ENCODE results near the gene CREB3. TPM values are rescaled to one million over a fixed set of nuclear protein-coding genes. Genes with fewer than 3 reads are reported as not detected.

The CREB3 gene
- total RNA-seq, 1 experiment from 2014 or later: 27.3 TPM

DNA sequence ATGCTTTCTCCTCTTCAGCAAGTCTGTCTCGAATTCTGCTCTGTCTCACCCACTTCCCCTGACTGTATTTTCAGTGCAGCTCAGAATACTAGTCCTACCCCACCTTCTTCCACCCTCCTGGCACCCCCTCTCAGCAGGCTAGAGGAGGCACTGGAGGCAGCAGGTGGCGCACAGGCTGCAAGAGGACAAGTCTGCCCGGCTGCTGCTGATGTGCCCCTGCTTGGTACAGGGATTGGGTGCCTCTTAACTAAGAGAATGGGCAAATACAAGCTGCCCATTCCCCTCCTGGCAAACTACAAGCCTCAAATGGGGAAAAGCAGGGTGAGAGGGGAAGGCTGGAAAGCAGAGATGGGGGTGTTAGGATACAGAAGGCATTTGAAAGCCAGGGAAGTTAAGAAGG is 5.5 kb upstream of the CREB3 start:
- Mint-ChIP-seq H3K27me3 (ENCODE audit: low read depth) (no peaks in the 10 kb centered on the region), H3K4me3 (peak overlapping the region in 1 of 2 experiments; percentile 56; a peak in 1 of 5 replicates), H3K27ac (peak overlapping the region in 2 of 3 experiments; percentile 41 to 83; a peak in 3 of 7 replicates), H3K9me3 (no peaks in the 10 kb centered on the region), H3K36me3 (ENCODE audit: insufficient read depth in 1 of 3, low read depth in 3 of 3) (peaks cover 15 to 38% (median 31%) of the 10 kb centered on the region in 3 experiments; a peak in 6 of 7 replicates), H3K4me1 (peaks cover 6 to 7% of the 10 kb centered on the region in 2 experiments; a peak in 3 of 4 replicates)
- Histone ChIP-seq H3K14ac (ENCODE audit: insufficient read depth, low read length) (no peak overlapping the region; the same call in 1 of the 2 replicates), H3K4ac (ENCODE audit: low read depth, low read length) (no peak overlapping the region), H3K18ac (ENCODE audit: insufficient read length, low read depth, low read length) (peak overlapping the region; percentile 50), H3K79me2 (ENCODE audit: insufficient read depth, low read length) (peaks cover 6% of the 10 kb centered on the region), H3K79me1 (ENCODE audit: insufficient read depth, low read depth, low read length, poor library complexity, severe bottlenecking) (no peaks in the 10 kb centered on the region), H2BK120ac (ENCODE audit: low read depth, low read length, poor library complexity, severe bottlenecking) (no peak overlapping the region), H2AFZ (ENCODE audit: low read length) (no peak overlapping the region), H3K4me1 (ENCODE audit: insufficient read depth, low read length) (peaks cover 25% of the 10 kb centered on the region; the same call in 1 of the 2 replicates), H4K20me1 (ENCODE audit: control insufficient read depth, insufficient read depth, insufficient read length) (no peaks in the 10 kb centered on the region), H3T11ph (ENCODE audit: low read length) (no peak overlapping the region), H3K23me2 (ENCODE audit: insufficient read length, low read depth, low read length, poor library complexity, severe bottlenecking) (peaks cover 3% of the 10 kb centered on the region), H2BK5ac (ENCODE audit: insufficient read length, low read length) (no peak overlapping the region), H4K8ac (replicated peaks; ENCODE audit: insufficient read length, low read depth, low read length) (no peak overlapping the region), H3K9me3 (ENCODE audit: control insufficient read depth, low read depth, low read length) (no peaks in the 10 kb centered on the region), H3K9ac (ENCODE audit: extremely low read depth, insufficient read length, low read length) (peak overlapping the region; percentile 6), H4K91ac (ENCODE audit: insufficient read length, low read depth, low read length) (no peak overlapping the region), H3K56ac (ENCODE audit: insufficient read length, low read depth, low read length) (no peak overlapping the region), H3K23ac (ENCODE audit: insufficient read length, low read depth, low read length) (no peak overlapping the region), H2BK20ac (ENCODE audit: low read depth, low read length, poor library complexity, severe bottlenecking) (no peak overlapping the region), H4K5ac (ENCODE audit: insufficient read length, low read depth, low read length) (no peak overlapping the region), H3K4me2 (ENCODE audit: insufficient read depth, insufficient read length, low read length) (no peak overlapping the region), H3K27ac (ENCODE audit: insufficient read length, low read depth, low read length) (no peak overlapping the region), H3K27me3 (ENCODE audit: insufficient read depth, low read length) (no peaks in the 10 kb centered on the region), H2BK15ac (ENCODE audit: low read depth, low read length) (no peak overlapping the region), H2BK12ac (ENCODE audit: insufficient read length, low read depth, low read length) (peak overlapping the region; percentile 17), H2AK5ac (ENCODE audit: insufficient read length, low read length) (peak overlapping the region; percentile 25)
- TF ChIP-seq CTCF (conservative IDR thresholded peaks at IDR 0.05): no peak
- no CpG with 5 or more reads among the region's 3 CpGs for WGBS (ENCODE audit: extremely low coverage, insufficient read length, low lambda C conversion rate)
- DNase-seq: peak; percentile 53

All from H9 (cell line).